ENCODE measurements around the gene FH. TPM values are rescaled to one million over a fixed set of nuclear protein-coding genes. Genes with fewer than 3 reads are reported as not detected.
A peak's percentile ranks its signal among the peaks of the same experiment; 100 is the strongest.

FH gene
- total RNA-seq, 3 donors from 2014 or later (not counting 1 experiment from before 2014, with no cell fraction given): 16.6 to 18.3 (median 16.7) TPM

DNA sequence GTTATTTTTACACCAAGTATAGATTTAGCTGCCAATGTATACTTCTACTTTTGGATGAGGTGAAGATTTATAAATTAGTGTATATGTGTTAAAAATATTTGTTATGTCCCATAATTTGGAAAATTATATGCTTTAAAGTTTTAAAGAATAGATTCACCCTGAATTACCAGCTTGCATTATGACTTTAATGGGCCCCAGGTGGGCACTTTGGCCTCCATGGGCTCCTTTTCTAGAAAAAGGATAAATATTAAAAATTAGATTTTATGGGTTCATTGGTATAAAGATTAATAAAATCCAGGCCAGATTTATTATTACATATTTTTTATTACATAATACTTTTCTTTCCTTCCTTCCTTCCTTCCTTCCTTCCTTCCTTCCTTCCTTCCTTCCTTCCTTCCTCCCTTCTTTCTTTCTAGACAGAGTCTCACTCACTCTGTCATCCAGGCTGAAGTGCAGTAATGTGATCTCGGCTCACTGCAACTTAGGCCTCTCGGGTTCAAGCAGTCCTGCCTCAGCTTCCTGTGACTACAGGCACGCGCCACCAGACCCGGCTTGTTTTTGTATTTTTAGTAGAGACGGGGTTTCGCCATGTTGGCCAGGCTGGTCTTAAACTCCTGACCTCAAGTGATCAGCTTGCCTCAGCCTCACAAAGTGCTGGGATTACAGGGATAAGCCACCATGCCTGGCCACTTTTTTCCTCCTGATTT lies 34.5 kb upstream of the FH start:
- H3K9me3 ChIP-seq (ENCODE audit: control insufficient read depth, insufficient read depth, low read length): no peaks in the 10 kb centered on the region
- TF ChIP-seq, protein P1, sequence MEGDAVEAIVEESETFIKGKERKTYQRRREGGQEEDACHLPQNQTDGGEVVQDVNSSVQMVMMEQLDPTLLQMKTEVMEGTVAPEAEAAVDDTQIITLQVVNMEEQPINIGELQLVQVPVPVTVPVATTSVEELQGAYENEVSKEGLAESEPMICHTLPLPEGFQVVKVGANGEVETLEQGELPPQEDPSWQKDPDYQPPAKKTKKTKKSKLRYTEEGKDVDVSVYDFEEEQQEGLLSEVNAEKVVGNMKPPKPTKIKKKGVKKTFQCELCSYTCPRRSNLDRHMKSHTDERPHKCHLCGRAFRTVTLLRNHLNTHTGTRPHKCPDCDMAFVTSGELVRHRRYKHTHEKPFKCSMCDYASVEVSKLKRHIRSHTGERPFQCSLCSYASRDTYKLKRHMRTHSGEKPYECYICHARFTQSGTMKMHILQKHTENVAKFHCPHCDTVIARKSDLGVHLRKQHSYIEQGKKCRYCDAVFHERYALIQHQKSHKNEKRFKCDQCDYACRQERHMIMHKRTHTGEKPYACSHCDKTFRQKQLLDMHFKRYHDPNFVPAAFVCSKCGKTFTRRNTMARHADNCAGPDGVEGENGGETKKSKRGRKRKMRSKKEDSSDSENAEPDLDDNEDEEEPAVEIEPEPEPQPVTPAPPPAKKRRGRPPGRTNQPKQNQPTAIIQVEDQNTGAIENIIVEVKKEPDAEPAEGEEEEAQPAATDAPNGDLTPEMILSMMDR (IDR thresholded peaks at IDR 0.05): no peak

DNA sequence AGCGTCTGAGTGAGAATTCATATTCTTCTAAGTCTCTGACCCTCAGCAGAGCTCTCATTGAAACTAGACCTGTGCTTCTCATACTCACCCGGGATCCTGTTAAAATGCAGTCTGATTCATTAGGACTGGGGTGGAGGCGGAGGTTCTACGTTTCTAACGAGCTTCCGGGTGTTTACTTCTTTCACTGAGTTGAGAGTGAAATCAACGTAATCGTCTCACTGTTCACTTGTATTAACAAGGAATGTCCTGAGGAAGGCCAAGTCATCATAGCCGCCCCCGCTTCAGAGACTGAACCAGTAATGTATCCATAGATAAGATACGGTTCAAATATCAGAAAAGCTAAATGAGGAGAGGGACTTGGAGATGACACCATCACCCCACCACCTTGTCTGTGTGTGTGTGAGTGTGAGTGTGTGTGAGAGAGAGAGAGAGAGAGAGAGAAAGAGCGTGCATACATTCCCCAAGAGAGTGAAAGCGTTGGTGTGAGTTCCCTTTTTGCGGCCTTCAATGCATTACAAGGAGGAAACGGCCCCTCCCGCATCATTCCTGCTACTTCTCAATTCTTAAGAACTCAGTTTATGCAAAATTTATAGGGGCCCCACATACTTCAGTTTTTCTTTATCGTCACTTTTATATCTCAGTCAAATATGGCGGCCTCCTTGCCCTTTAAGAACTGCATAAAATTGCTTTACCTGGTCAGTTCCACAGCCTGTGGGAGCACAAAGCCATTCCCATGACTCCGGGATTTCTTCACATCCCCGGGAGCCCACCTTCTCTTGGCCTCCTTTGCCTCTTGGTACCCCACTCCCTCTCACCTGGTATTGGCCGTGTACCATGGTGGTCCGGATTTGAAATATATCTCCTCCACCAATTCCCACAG lies 32.4 kb upstream of the FH start:
- H3K9me3 Mint-ChIP-seq: no peaks in the 10 kb centered on the region
- TF ChIP-seq, protein P1 (IDR thresholded peaks at IDR 0.05): no peak
- peaks cover 8% of the 10 kb centered on the region for H3K4me1 ChIP-seq (ENCODE audit: control insufficient read depth, insufficient read depth, low read length)
- no peaks in the 10 kb centered on the region for H3K27me3 ChIP-seq (ENCODE audit: control insufficient read depth, insufficient read depth, low read length)
- peak; percentile 81 to 84 (median 83) for ATAC-seq
- H3K4me3 Mint-ChIP-seq: peak overlapping the region; percentile 91
- peak overlapping the region; percentile 86 to 88 for H3K27ac Mint-ChIP-seq
- peak; percentile 21 to 59 for DNase-seq
- H3K9me3 ChIP-seq (ENCODE audit: control insufficient read depth, insufficient read depth, low read length): no peaks in the 10 kb centered on the region
- no peaks in the 10 kb centered on the region for H3K36me3 ChIP-seq (ENCODE audit: control insufficient read depth, insufficient read depth, low read length)
- WGBS (ENCODE audit: insufficient coverage): 23% methylated on average over 21 of the region's 22 CpGs
- peaks cover 0 to under 1% of the 10 kb centered on the region in 2 donors for H3K27me3 Mint-ChIP-seq (ENCODE audit: low read depth in 2 of 2)
- intact Hi-C loops (cut with micrococcal nuclease): no loop called here
- peaks cover 20% of the 10 kb centered on the region in 2 donors for H3K4me1 Mint-ChIP-seq
- peak overlapping the region; percentile 24 for H3K4me3 ChIP-seq (ENCODE audit: low read length)
- H3K36me3 Mint-ChIP-seq: no peaks in the 10 kb centered on the region
- peak overlapping the region; percentile 78 for H3K27ac ChIP-seq (ENCODE audit: low read length)

More for the DNA sequence above, 34.5 kb upstream of the FH start:
- Mint-ChIP-seq H3K4me1 (peaks cover 20% of the 10 kb centered on the region in 2 donors), H3K4me3 (no peak overlapping the region), H3K27ac (no peak overlapping the region), H3K27me3 (ENCODE audit: low read depth in 2 of 2) (no peaks in the 10 kb centered on the region), H3K36me3 (no peaks in the 10 kb centered on the region), H3K9me3 (no peaks in the 10 kb centered on the region)
- no peak for DNase-seq
- Histone ChIP-seq H3K27me3 (ENCODE audit: control insufficient read depth, insufficient read depth, low read length) (no peaks in the 10 kb centered on the region), H3K4me1 (ENCODE audit: control insufficient read depth, insufficient read depth, low read length) (peaks cover 8% of the 10 kb centered on the region), H3K4me3 (ENCODE audit: low read length) (no peak overlapping the region), H3K27ac (ENCODE audit: low read length) (no peak overlapping the region), H3K36me3 (ENCODE audit: control insufficient read depth, insufficient read depth, low read length) (no peaks in the 10 kb centered on the region)
- no peak for ATAC-seq
- WGBS (ENCODE audit: insufficient coverage): 91% methylated on average over 7 of the region's 7 CpGs
- intact Hi-C loops (cut with micrococcal nuclease): no loop called here

DNA sequence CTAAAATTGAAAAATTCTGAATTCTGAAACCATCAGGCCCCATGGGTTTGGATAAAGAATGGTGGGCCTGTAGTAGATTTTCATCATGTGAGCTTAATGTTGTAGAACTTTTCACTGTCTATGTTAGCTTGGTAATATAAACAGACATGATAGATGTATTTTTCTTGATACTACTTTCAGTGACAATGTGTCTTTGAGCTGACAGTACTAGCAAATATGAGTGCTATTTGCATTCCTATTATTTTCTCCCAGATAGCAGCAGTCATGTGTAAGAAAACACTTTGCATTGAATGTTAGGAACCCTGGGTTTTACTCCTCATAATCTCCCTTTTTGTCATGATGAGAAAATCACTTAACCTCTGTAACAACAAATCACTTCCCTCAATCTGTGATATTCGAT lies 30.8 kb upstream of the FH start:
- no peaks in the 10 kb centered on the region for H3K36me3 ChIP-seq (ENCODE audit: control insufficient read depth, insufficient read depth, low read length)
- Mint-ChIP-seq H3K27me3 (ENCODE audit: low read depth in 2 of 2) (peaks cover 9 to 16% of the 10 kb centered on the region in 2 donors), H3K4me3 (no peak overlapping the region), H3K9me3 (no peaks in the 10 kb centered on the region), H3K27ac (peak overlapping the region in 1 of 2 donors; percentile 88), H3K36me3 (no peaks in the 10 kb centered on the region), H3K4me1 (peaks cover 20% of the 10 kb centered on the region in 2 donors)
- H3K4me3 ChIP-seq (ENCODE audit: low read length): no peak overlapping the region
- DNase-seq (no peak), ATAC-seq (no peak)
- no peak overlapping the region for H3K27ac ChIP-seq (ENCODE audit: low read length)
- H3K9me3 ChIP-seq (ENCODE audit: control insufficient read depth, insufficient read depth, low read length): no peaks in the 10 kb centered on the region
- TF ChIP-seq, protein P1 (IDR thresholded peaks at IDR 0.05): no peak
- peaks cover 8% of the 10 kb centered on the region for H3K4me1 ChIP-seq (ENCODE audit: control insufficient read depth, insufficient read depth, low read length)
- WGBS (ENCODE audit: insufficient coverage): 100% methylated on average over 1 of the region's 1 CpG
- no peaks in the 10 kb centered on the region for H3K27me3 ChIP-seq (ENCODE audit: control insufficient read depth, insufficient read depth, low read length)
- intact Hi-C loops (cut with micrococcal nuclease): no loop called here
